Measurements from ENCODE around the gene RFC3.

The RFC3 gene

GRCh38 chr13:33817901-33818706 lies at the start of gene RFC3 (continued):
- TF ChIP-seq ZNF366 (tag by site-specific recombination; conservative IDR thresholded peaks at IDR 0.05) (peak; percentile 57), ZNF585B (tag by site-specific recombination; IDR thresholded peaks at IDR 0.05) (0 out of 2 replicates have a peak, but pooled peaks have one; percentile 15), SP7 (tag by site-specific recombination; IDR thresholded peaks at IDR 0.05) (peak; percentile 81), ZBTB26 (tag by site-specific recombination; optimal IDR thresholded peaks at IDR 0.05) (peak; percentile 91), ZNF335 (tag by site-specific recombination; conservative IDR thresholded peaks at IDR 0.05) (peak; percentile 84), ZNF768 (tag by site-specific recombination; IDR thresholded peaks at IDR 0.05) (no peak), ZFHX2 (tag by site-specific recombination; conservative IDR thresholded peaks at IDR 0.05) (peak; percentile 96), ZNF416 (tag by site-specific recombination; IDR thresholded peaks at IDR 0.05) (no peak), ZNF19 (tag by site-specific recombination; IDR thresholded peaks at IDR 0.05; ENCODE audit: low read depth) (no peak), YY2 (tag by site-specific recombination; IDR thresholded peaks at IDR 0.05) (no peak), ZNF391 (tag by site-specific recombination; IDR thresholded peaks at IDR 0.05; ENCODE audit: borderline replicate concordance, low read depth) (peak; percentile 35; the same call in 1 of the 2 replicates), CTCF (tag by site-specific recombination; IDR thresholded peaks at IDR 0.05) (no peak), ZBTB1 (tag by site-specific recombination; IDR thresholded peaks at IDR 0.05) (no peak), PBX3 (CRISPR knock-in tag; IDR thresholded peaks at IDR 0.05) (0 out of 2 replicates have a peak, but pooled peaks have one; percentile 29), ZSCAN5A (tag by site-specific recombination; IDR thresholded peaks at IDR 0.05) (peak; percentile 62; the same call in 1 of the 2 replicates), GLI2 (tag by site-specific recombination; IDR thresholded peaks at IDR 0.05; ENCODE audit: borderline replicate concordance, low read depth) (no peak), ZNF843 (tag by site-specific recombination; IDR thresholded peaks at IDR 0.05) (peak; percentile 31; the same call in 1 of the 2 replicates), HIC1 (tag by site-specific recombination; IDR thresholded peaks at IDR 0.05) (peak; percentile 45; the same call in 1 of the 2 replicates), INSM2 (tag by site-specific recombination; IDR thresholded peaks at IDR 0.05) (peak; percentile 42; the same call in 1 of the 2 replicates), ZNF404 (tag by site-specific recombination; IDR thresholded peaks at IDR 0.05) (no peak), ZNF629 (tag by site-specific recombination; IDR thresholded peaks at IDR 0.05) (peak; percentile 99), ZBTB11 (tag by site-specific recombination; conservative IDR thresholded peaks at IDR 0.05; ENCODE audit: low read depth) (peak; percentile 75), ZNF223 (tag by site-specific recombination; IDR thresholded peaks at IDR 0.05) (no peak), GFI1B (tag by site-specific recombination; IDR thresholded peaks at IDR 0.05) (no peak), MYNN (tag by site-specific recombination; IDR thresholded peaks at IDR 0.05; ENCODE audit: borderline replicate concordance) (no peak), EGR2 (tag by site-specific recombination; IDR thresholded peaks at IDR 0.05; ENCODE audit: low read depth) (peak; percentile 96)

All from HEK293 (cell line).